ENCODE results near the gene OR1A2.
"Not testable (repeated sequence)": the region's sequence is repeated elsewhere in the genome, so short reads cannot be mapped to it uniquely, and the experiment has no call there.

- not testable (repeated sequence) for TF ChIP-seq CTCF (conservative IDR thresholded peaks at IDR 0.05; ENCODE audit: low read depth, low read length); EZH2 (IDR thresholded peaks at IDR 0.05; ENCODE audit: borderline replicate concordance, low read depth, low read length, poor library complexity, severe bottlenecking)
Observed at GRCh38 chr17:3241044-3241443, 43.7 kb downstream of the OR1A2 start.

Measured in A673 (cell line).